Left ventricle myocardium superior (tissue), 1 donor: ENCODE measurements around the gene ADPGK. TPM values are rescaled to one million over a fixed set of nuclear protein-coding genes. Genes with fewer than 3 reads are reported as not detected.

Experiments used
- ATAC-seq: fragments of 200-7000 bp; cut with Tn5 transposase; one replicate; pipeline ENCODE4 v1.9.1; 2020; ENCODE audit warnings: mild to moderate bottlenecking, moderate library complexity
- DNase-seq: peaks from one replicate; pipeline ENCODE4 v3.0.0-alpha.2; 2020
- intact Hi-C: fragments of 100-400 bp; cut with micrococcal nuclease; formaldehyde crosslinking; loops from one replicate; pipeline ENCODE4 v1.11.0; 2022
- total RNA-seq: library from RNA; stranded (reverse); fragmentation: NEBNext Ultra II Directional; extraction: Animal tissue kit (Norgen Biotek cat#: 25700); gene quantifications from one replicate; pipeline ENCODE4 v1.2.1, GENCODE V29; 2021
- donor health status: DM: no; HTN: yes; CAD: no; lungs with severe emphysema.

The ADPGK gene
- total RNA-seq, 1 donor from 2014 or later, result 8.4 TPM

GRCh38 chr15:72793766-72794660 is 10.5 kb upstream of the ADPGK start:
- DNase-seq (no peak), ATAC-seq (no peak)
- intact Hi-C loops, result loop anchor here (10.0 kb wide), 1 partner anchor 291 kb away; no protein-coding TSS in a partner anchor

GRCh38 chr15:72792431-72792830 is 8.9 kb upstream of the ADPGK start:
- ATAC-seq (no peak), DNase-seq (no peak)
- intact Hi-C loops, result loop anchor here (10.0 kb wide), 1 partner anchor 292 kb away; no protein-coding TSS in a partner anchor

GRCh38 chr15:72790302-72790910 is 6.8 kb upstream of the ADPGK start:
- DNase-seq (no peak), ATAC-seq (no peak)
- intact Hi-C loops, result loop anchor here (10.0 kb wide), 1 partner anchor 294 kb away; no protein-coding TSS in a partner anchor

- ATAC-seq (no peak), DNase-seq (no peak)
- intact Hi-C loops, result no loop called here
Observed at GRCh38 chr15:72787526-72787925, 4.0 kb upstream of the ADPGK start.

GRCh38 chr15:72786676-72787345 is 3.3 kb upstream of the ADPGK start:
- DNase-seq (no peak), ATAC-seq (no peak)
- intact Hi-C loops, result no loop called here

GRCh38 chr15:72786242-72786641 is 2.7 kb upstream of the ADPGK start:
- DNase-seq (no peak), ATAC-seq (no peak)
- intact Hi-C loops, result no loop called here

GRCh38 chr15:72785841-72786240 is 2.3 kb upstream of the ADPGK start:
- ATAC-seq (no peak), DNase-seq (no peak)
- intact Hi-C loops, result no loop called here

- intact Hi-C loops, result no loop called here
- DNase-seq (no peak), ATAC-seq (no peak)
Observed at GRCh38 chr15:72785432-72785831, 1.9 kb upstream of the ADPGK start.

- no peak for ATAC-seq
- no peak for DNase-seq
- intact Hi-C loops, result no loop called here
Observed at GRCh38 chr15:72784456-72784876, 908 bp upstream of the ADPGK start.

GRCh38 chr15:72783004-72783639 is 436 bp downstream of the ADPGK start:
- DNase-seq (no peak), ATAC-seq (peak; percentile 37)
- intact Hi-C loops, result no loop called here

GRCh38 chr15:72782274-72783003 is 1.1 kb downstream of the ADPGK start:
- DNase-seq (no peak), ATAC-seq (no peak)
- intact Hi-C loops, result no loop called here

GRCh38 chr15:72781631-72782030 is 1.9 kb downstream of the ADPGK start:
- DNase-seq (no peak), ATAC-seq (no peak)
- intact Hi-C loops, result no loop called here

GRCh38 chr15:72778796-72779195 is 4.8 kb downstream of the ADPGK start:
- intact Hi-C loops, result no loop called here
- no peak for ATAC-seq
- no peak for DNase-seq

GRCh38 chr15:72774696-72775383 is 8.7 kb downstream of the ADPGK start:
- ATAC-seq, result no peak
- DNase-seq, result no peak
- intact Hi-C loops, result no loop called here

- ATAC-seq, result no peak
- intact Hi-C loops, result no loop called here
- DNase-seq, result no peak
Observed at GRCh38 chr15:72771329-72771725, 12.2 kb downstream of the ADPGK start.

- intact Hi-C loops, result no loop called here
- DNase-seq (no peak), ATAC-seq (no peak)
Observed at GRCh38 chr15:72770673-72771328, 12.8 kb downstream of the ADPGK start.

GRCh38 chr15:72766780-72767179 is 16.8 kb downstream of the ADPGK start:
- intact Hi-C loops, result no loop called here
- no peak for DNase-seq
- no peak for ATAC-seq

GRCh38 chr15:72766025-72766424 is 17.5 kb downstream of the ADPGK start:
- no peak for DNase-seq
- intact Hi-C loops, result no loop called here
- no peak for ATAC-seq
